Neural cell (in vitro differentiated cells): Measurements from ENCODE around the gene NT5M. TPM values are rescaled to one million over a fixed set of nuclear protein-coding genes. Genes with fewer than 3 reads are reported as not detected.

Source experiments
- H2AFZ ChIP-seq: fragments of 200-600, 300-800 bp; sonication (generic), shearing (Covaris generic); 2 replicates; pipeline ENCODE4 v1.6.0; 2014; ENCODE audit warnings: low read depth, mild to moderate bottlenecking, antibody characterized with exemption, low read length, moderate library complexity
- H3F3A ChIP-seq: fragments of 200-600 bp; shearing (Covaris generic); 2 replicates; pipeline ENCODE4 v1.6.1; 2016; ENCODE audit warnings: mild to moderate bottlenecking, moderate library complexity, mixed read lengths, antibody characterized with exemption, low read length; ENCODE audit not compliant: insufficient read depth, poor library complexity, severe bottlenecking
- H3K27ac ChIP-seq: fragments of 200-600, 300-800 bp; sonication (generic), shearing (Covaris generic); 2 replicates; pipeline ENCODE4 v1.5.1; 2014; ENCODE audit warnings: mild to moderate bottlenecking, low read length, moderate library complexity
- H3K27me3 ChIP-seq: fragments of 300-800, 200-600 bp; sonication (generic), shearing (Covaris generic); 2 replicates; pipeline ENCODE4 v1.6.0; 2014; ENCODE audit warnings: mild to moderate bottlenecking, low read depth, low read length, moderate library complexity; ENCODE audit not compliant: insufficient read depth
- H3K36me3 ChIP-seq: fragments of 300-800, 200-600 bp; sonication (generic), shearing (Covaris generic); 2 replicates; pipeline ENCODE4 v1.5.1; 2014; ENCODE audit warnings: mild to moderate bottlenecking, antibody characterized with exemption, low read length, moderate library complexity; ENCODE audit not compliant: insufficient read depth
- H3K4me2 ChIP-seq: fragments of 300-800, 200-600 bp; sonication (generic), shearing (Covaris generic); 2 replicates; pipeline ENCODE4 v1.6.0; 2014; ENCODE audit warnings: mild to moderate bottlenecking, low read length
- H3K4me3 ChIP-seq: fragments of 300-800, 200-600 bp; sonication (generic), shearing (Covaris generic); 2 replicates; pipeline ENCODE4 v1.5.1; 2014; ENCODE audit warnings: mild to moderate bottlenecking, low read length, moderate library complexity
- H3K79me2 ChIP-seq: fragments of 200-600 bp; shearing (Covaris generic); replicated peaks from 2 replicates; pipeline ENCODE4 v1.6.0; 2014; ENCODE audit warnings: mild to moderate bottlenecking, low read length, moderate library complexity; ENCODE audit not compliant: insufficient read depth
- H3K9ac ChIP-seq: fragments of 300-800, 200-600 bp; sonication (generic), shearing (Covaris generic); 2 replicates; pipeline ENCODE4 v1.6.1; 2016; ENCODE audit warnings: mild to moderate bottlenecking, low read length, mixed read lengths
- H3K9me2 ChIP-seq: fragments of 200-600 bp; shearing (Covaris generic); 2 replicates; pipeline ENCODE4 v1.6.1; 2016; ENCODE audit warnings: mild to moderate bottlenecking, low read length, mixed read lengths; ENCODE audit not compliant: insufficient read depth
- H3K9me3 ChIP-seq: fragments of 200-600, 300-800 bp; sonication (generic), shearing (Covaris generic); 2 replicates; pipeline ENCODE4 v1.6.1; 2016; ENCODE audit warnings: mild to moderate bottlenecking, mixed run types, low read length, moderate library complexity, mixed read lengths
- H4K20me1 ChIP-seq: fragments of 200-600 bp; shearing (Covaris generic); 2 replicates; pipeline ENCODE4 v1.6.1; 2016; ENCODE audit warnings: mild to moderate bottlenecking, mixed run types; ENCODE audit not compliant: insufficient read depth
- EP300 ChIP-seq: fragments of 450-650 bp; conservative IDR thresholded peaks from 2 replicates; pipeline ENCODE4 v1.6.1; 2014; ENCODE audit warnings: antibody characterized with exemption, mild to moderate bottlenecking, moderate library complexity; ENCODE audit not compliant: poor library complexity, severe bottlenecking
- EZH2 ChIP-seq: fragments of 200-600, 300-800 bp; shearing (Covaris generic), sonication (generic); IDR thresholded peaks from 2 replicates; pipeline ENCODE4 v1.6.1; 2014; ENCODE audit warnings: antibody characterized with exemption, low read length, borderline replicate concordance, mild to moderate bottlenecking; ENCODE audit not compliant: insufficient read depth, poor library complexity, severe bottlenecking
- MXI1 ChIP-seq: fragments of 450-650 bp; conservative IDR thresholded peaks from 2 replicates; pipeline ENCODE4 v1.6.1; 2014; ENCODE audit warnings: antibody characterized with exemption, mild to moderate bottlenecking; ENCODE audit not compliant: poor library complexity, severe bottlenecking
- POLR2AphosphoS5 ChIP-seq: IDR thresholded peaks from 2 replicates; pipeline ENCODE4 v1.6.1; 2012
- RAD21 ChIP-seq: fragments of 450-650 bp; conservative IDR thresholded peaks from 2 replicates; pipeline ENCODE4 v1.6.1; 2014; ENCODE audit warnings: antibody characterized with exemption, mild to moderate bottlenecking, moderate library complexity
- SMC3 ChIP-seq: fragments of 450-650 bp; conservative IDR thresholded peaks from 2 replicates; pipeline ENCODE4 v1.6.1; 2014; ENCODE audit warnings: antibody characterized with exemption, mild to moderate bottlenecking, moderate library complexity; ENCODE audit not compliant: poor library complexity
- TAF1 ChIP-seq: IDR thresholded peaks from 2 replicates; pipeline ENCODE4 v1.6.1; 2012; ENCODE audit warnings: low read depth
- polyA plus RNA-seq: library from polyadenylated mRNA; depleted of rRNA; stranded (reverse); fragments of >200 nt; gene quantifications from 2 replicates; pipeline ENCODE4 v1.2.3, GENCODE V29; 2014
- TF ChIP-seq, protein P1 (sequence below): IDR thresholded peaks from 2 replicates; pipeline ENCODE4 v1.6.1; 2012; ENCODE audit warnings: borderline replicate concordance
- TF ChIP-seq, protein P2 (sequence below): fragments of 450-650 bp; IDR thresholded peaks from 2 replicates; pipeline ENCODE4 v1.5.1; 2014; ENCODE audit warnings: antibody characterized with exemption, mild to moderate bottlenecking, moderate library complexity; ENCODE audit not compliant: poor library complexity, severe bottlenecking

NT5M gene
- polyA plus RNA-seq, 1 donor from 2014 or later: 11.1 TPM

DNA sequence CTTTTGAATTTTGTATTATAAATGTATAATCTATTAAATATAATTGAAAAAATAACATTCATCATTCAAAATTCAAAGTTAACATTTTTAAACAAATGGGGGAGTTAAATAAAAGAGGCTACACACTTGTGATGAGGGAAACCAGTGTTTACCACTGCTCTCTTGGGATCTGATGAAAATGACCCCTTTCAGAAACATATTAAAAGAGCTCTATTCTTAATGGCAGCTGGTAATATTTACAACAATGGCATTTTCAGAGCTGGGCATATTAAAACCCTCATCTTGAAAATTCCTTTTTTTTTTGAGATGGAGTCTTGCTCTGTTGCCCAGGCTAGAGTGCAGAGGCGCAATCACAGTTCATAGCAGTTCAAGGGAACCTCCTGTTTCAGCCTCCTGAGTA, 46.9 kb upstream of the NT5M start:
- Histone ChIP-seq H3K27ac (no peak overlapping the region), H3K79me2 (no peaks in the 10 kb centered on the region), H3K9me3 (no peaks in the 10 kb centered on the region), H3K4me2 (no peak overlapping the region), H3K9ac (no peak overlapping the region), H3K9me2 (no peaks in the 10 kb centered on the region), H2AFZ (no peak overlapping the region), H4K20me1 (no peaks in the 10 kb centered on the region), H3K27me3 (no peaks in the 10 kb centered on the region), H3F3A (no peaks in the 10 kb centered on the region), H3K36me3 (peaks cover 3% of the 10 kb centered on the region), H3K4me3 (no peak overlapping the region)
- TF ChIP-seq EP300: no peak
- TF ChIP-seq EZH2: no peak
- TF ChIP-seq, protein P1, sequence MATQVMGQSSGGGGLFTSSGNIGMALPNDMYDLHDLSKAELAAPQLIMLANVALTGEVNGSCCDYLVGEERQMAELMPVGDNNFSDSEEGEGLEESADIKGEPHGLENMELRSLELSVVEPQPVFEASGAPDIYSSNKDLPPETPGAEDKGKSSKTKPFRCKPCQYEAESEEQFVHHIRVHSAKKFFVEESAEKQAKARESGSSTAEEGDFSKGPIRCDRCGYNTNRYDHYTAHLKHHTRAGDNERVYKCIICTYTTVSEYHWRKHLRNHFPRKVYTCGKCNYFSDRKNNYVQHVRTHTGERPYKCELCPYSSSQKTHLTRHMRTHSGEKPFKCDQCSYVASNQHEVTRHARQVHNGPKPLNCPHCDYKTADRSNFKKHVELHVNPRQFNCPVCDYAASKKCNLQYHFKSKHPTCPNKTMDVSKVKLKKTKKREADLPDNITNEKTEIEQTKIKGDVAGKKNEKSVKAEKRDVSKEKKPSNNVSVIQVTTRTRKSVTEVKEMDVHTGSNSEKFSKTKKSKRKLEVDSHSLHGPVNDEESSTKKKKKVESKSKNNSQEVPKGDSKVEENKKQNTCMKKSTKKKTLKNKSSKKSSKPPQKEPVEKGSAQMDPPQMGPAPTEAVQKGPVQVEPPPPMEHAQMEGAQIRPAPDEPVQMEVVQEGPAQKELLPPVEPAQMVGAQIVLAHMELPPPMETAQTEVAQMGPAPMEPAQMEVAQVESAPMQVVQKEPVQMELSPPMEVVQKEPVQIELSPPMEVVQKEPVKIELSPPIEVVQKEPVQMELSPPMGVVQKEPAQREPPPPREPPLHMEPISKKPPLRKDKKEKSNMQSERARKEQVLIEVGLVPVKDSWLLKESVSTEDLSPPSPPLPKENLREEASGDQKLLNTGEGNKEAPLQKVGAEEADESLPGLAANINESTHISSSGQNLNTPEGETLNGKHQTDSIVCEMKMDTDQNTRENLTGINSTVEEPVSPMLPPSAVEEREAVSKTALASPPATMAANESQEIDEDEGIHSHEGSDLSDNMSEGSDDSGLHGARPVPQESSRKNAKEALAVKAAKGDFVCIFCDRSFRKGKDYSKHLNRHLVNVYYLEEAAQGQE: no peak
- TF ChIP-seq POLR2AphosphoS5: no peak
- TF ChIP-seq MXI1: no peak
- TF ChIP-seq, protein P2, sequence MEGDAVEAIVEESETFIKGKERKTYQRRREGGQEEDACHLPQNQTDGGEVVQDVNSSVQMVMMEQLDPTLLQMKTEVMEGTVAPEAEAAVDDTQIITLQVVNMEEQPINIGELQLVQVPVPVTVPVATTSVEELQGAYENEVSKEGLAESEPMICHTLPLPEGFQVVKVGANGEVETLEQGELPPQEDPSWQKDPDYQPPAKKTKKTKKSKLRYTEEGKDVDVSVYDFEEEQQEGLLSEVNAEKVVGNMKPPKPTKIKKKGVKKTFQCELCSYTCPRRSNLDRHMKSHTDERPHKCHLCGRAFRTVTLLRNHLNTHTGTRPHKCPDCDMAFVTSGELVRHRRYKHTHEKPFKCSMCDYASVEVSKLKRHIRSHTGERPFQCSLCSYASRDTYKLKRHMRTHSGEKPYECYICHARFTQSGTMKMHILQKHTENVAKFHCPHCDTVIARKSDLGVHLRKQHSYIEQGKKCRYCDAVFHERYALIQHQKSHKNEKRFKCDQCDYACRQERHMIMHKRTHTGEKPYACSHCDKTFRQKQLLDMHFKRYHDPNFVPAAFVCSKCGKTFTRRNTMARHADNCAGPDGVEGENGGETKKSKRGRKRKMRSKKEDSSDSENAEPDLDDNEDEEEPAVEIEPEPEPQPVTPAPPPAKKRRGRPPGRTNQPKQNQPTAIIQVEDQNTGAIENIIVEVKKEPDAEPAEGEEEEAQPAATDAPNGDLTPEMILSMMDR: no peak
- no peak for TF ChIP-seq TAF1
- TF ChIP-seq RAD21: no peak
- TF ChIP-seq SMC3: no peak

DNA sequence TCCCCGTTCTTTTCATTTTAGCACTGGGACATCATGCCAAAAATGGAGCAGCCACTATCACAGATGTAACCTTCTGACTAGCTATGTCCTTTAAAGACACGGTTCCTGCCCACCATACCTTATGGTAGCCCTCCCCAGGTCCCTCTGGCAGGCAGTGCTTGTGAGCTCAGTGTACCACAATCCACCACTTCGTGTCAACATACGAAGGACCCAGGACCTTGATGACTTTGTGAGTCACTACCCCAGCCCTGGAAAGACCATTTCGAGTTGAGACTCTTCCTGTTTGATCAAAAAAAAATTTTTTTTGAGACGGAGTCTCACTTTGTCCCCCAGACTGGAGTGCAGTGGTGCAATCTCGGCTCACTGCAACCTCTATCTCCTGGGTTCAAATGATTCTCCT, 45.2 kb upstream of the NT5M start:
- Histone ChIP-seq H3K9ac (no peak overlapping the region), H3K9me2 (no peaks in the 10 kb centered on the region), H2AFZ (no peak overlapping the region), H3K9me3 (no peaks in the 10 kb centered on the region), H3K4me2 (no peak overlapping the region), H3K27me3 (no peaks in the 10 kb centered on the region), H3K79me2 (no peaks in the 10 kb centered on the region), H3K4me3 (no peak overlapping the region), H3F3A (no peaks in the 10 kb centered on the region), H4K20me1 (no peaks in the 10 kb centered on the region), H3K36me3 (no peaks in the 10 kb centered on the region), H3K27ac (no peak overlapping the region)
- TF ChIP-seq, protein P1: no peak
- TF ChIP-seq EZH2 (no peak), TAF1 (no peak), RAD21 (no peak), SMC3 (no peak), POLR2AphosphoS5 (no peak), EP300 (no peak), MXI1 (no peak)
- TF ChIP-seq, protein P2: no peak
